Neural cell (in vitro differentiated cells): ENCODE data around the gene GRIN2C. TPM values are rescaled to one million over a fixed set of nuclear protein-coding genes. Genes with fewer than 3 reads are reported as not detected.

Source experiments
- H2AFZ ChIP-seq: fragments of 200-600, 300-800 bp; sonication (generic), shearing (Covaris generic); 2 replicates; pipeline ENCODE4 v1.6.0; 2014; ENCODE audit warnings: low read depth, mild to moderate bottlenecking, antibody characterized with exemption, low read length, moderate library complexity
- H3F3A ChIP-seq: fragments of 200-600 bp; shearing (Covaris generic); 2 replicates; pipeline ENCODE4 v1.6.1; 2016; ENCODE audit warnings: mild to moderate bottlenecking, moderate library complexity, mixed read lengths, antibody characterized with exemption, low read length; ENCODE audit not compliant: insufficient read depth, poor library complexity, severe bottlenecking
- H3K27ac ChIP-seq: fragments of 200-600, 300-800 bp; sonication (generic), shearing (Covaris generic); 2 replicates; pipeline ENCODE4 v1.5.1; 2014; ENCODE audit warnings: mild to moderate bottlenecking, low read length, moderate library complexity
- H3K27me3 ChIP-seq: fragments of 300-800, 200-600 bp; sonication (generic), shearing (Covaris generic); 2 replicates; pipeline ENCODE4 v1.6.0; 2014; ENCODE audit warnings: mild to moderate bottlenecking, low read depth, low read length, moderate library complexity; ENCODE audit not compliant: insufficient read depth
- H3K36me3 ChIP-seq: fragments of 300-800, 200-600 bp; sonication (generic), shearing (Covaris generic); 2 replicates; pipeline ENCODE4 v1.5.1; 2014; ENCODE audit warnings: mild to moderate bottlenecking, antibody characterized with exemption, low read length, moderate library complexity; ENCODE audit not compliant: insufficient read depth
- H3K4me2 ChIP-seq: fragments of 300-800, 200-600 bp; sonication (generic), shearing (Covaris generic); 2 replicates; pipeline ENCODE4 v1.6.0; 2014; ENCODE audit warnings: mild to moderate bottlenecking, low read length
- H3K4me3 ChIP-seq: fragments of 300-800, 200-600 bp; sonication (generic), shearing (Covaris generic); 2 replicates; pipeline ENCODE4 v1.5.1; 2014; ENCODE audit warnings: mild to moderate bottlenecking, low read length, moderate library complexity
- H3K79me2 ChIP-seq: fragments of 200-600 bp; shearing (Covaris generic); replicated peaks from 2 replicates; pipeline ENCODE4 v1.6.0; 2014; ENCODE audit warnings: mild to moderate bottlenecking, low read length, moderate library complexity; ENCODE audit not compliant: insufficient read depth
- H3K9ac ChIP-seq: fragments of 300-800, 200-600 bp; sonication (generic), shearing (Covaris generic); 2 replicates; pipeline ENCODE4 v1.6.1; 2016; ENCODE audit warnings: mild to moderate bottlenecking, low read length, mixed read lengths
- H3K9me2 ChIP-seq: fragments of 200-600 bp; shearing (Covaris generic); 2 replicates; pipeline ENCODE4 v1.6.1; 2016; ENCODE audit warnings: mild to moderate bottlenecking, low read length, mixed read lengths; ENCODE audit not compliant: insufficient read depth
- H3K9me3 ChIP-seq: fragments of 200-600, 300-800 bp; sonication (generic), shearing (Covaris generic); 2 replicates; pipeline ENCODE4 v1.6.1; 2016; ENCODE audit warnings: mild to moderate bottlenecking, mixed run types, low read length, moderate library complexity, mixed read lengths
- H4K20me1 ChIP-seq: fragments of 200-600 bp; shearing (Covaris generic); 2 replicates; pipeline ENCODE4 v1.6.1; 2016; ENCODE audit warnings: mild to moderate bottlenecking, mixed run types; ENCODE audit not compliant: insufficient read depth
- EP300 ChIP-seq: fragments of 450-650 bp; conservative IDR thresholded peaks from 2 replicates; pipeline ENCODE4 v1.6.1; 2014; ENCODE audit warnings: antibody characterized with exemption, mild to moderate bottlenecking, moderate library complexity; ENCODE audit not compliant: poor library complexity, severe bottlenecking
- EZH2 ChIP-seq: fragments of 200-600, 300-800 bp; shearing (Covaris generic), sonication (generic); IDR thresholded peaks from 2 replicates; pipeline ENCODE4 v1.6.1; 2014; ENCODE audit warnings: antibody characterized with exemption, low read length, borderline replicate concordance, mild to moderate bottlenecking; ENCODE audit not compliant: insufficient read depth, poor library complexity, severe bottlenecking
- MXI1 ChIP-seq: fragments of 450-650 bp; conservative IDR thresholded peaks from 2 replicates; pipeline ENCODE4 v1.6.1; 2014; ENCODE audit warnings: antibody characterized with exemption, mild to moderate bottlenecking; ENCODE audit not compliant: poor library complexity, severe bottlenecking
- POLR2AphosphoS5 ChIP-seq: IDR thresholded peaks from 2 replicates; pipeline ENCODE4 v1.6.1; 2012
- RAD21 ChIP-seq: fragments of 450-650 bp; conservative IDR thresholded peaks from 2 replicates; pipeline ENCODE4 v1.6.1; 2014; ENCODE audit warnings: antibody characterized with exemption, mild to moderate bottlenecking, moderate library complexity
- SMC3 ChIP-seq: fragments of 450-650 bp; conservative IDR thresholded peaks from 2 replicates; pipeline ENCODE4 v1.6.1; 2014; ENCODE audit warnings: antibody characterized with exemption, mild to moderate bottlenecking, moderate library complexity; ENCODE audit not compliant: poor library complexity
- TAF1 ChIP-seq: IDR thresholded peaks from 2 replicates; pipeline ENCODE4 v1.6.1; 2012; ENCODE audit warnings: low read depth
- polyA plus RNA-seq: library from polyadenylated mRNA; depleted of rRNA; stranded (reverse); fragments of >200 nt; gene quantifications from 2 replicates; pipeline ENCODE4 v1.2.3, GENCODE V29; 2014
- TF ChIP-seq, protein P1 (sequence below): IDR thresholded peaks from 2 replicates; pipeline ENCODE4 v1.6.1; 2012; ENCODE audit warnings: borderline replicate concordance
- TF ChIP-seq, protein P2 (sequence below): fragments of 450-650 bp; IDR thresholded peaks from 2 replicates; pipeline ENCODE4 v1.5.1; 2014; ENCODE audit warnings: antibody characterized with exemption, mild to moderate bottlenecking, moderate library complexity; ENCODE audit not compliant: poor library complexity, severe bottlenecking

The GRIN2C gene
- polyA plus RNA-seq, 1 donor from 2014 or later, result 0.04 TPM

DNA sequence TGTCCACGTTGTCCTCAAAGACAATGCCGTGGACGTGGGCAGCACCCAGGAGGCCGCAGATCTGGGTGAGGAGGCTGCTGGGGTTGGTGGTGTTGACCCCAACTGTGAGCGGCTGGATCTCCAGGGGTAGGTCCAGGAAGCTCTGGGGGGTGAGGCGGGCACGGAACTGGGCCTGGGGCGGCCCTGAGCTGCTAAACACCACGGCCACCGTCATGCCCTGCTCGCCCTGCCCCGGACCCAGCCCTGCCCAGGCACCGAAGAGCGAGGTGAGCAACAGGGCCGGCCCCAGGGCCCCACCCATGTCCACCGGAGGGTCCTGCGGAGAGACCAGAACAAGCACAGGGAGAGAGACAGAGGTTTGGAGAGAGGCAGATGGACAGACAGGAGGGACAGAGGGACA, 4.9 kb downstream of the GRIN2C start:
- Histone ChIP-seq H3F3A (no peaks in the 10 kb centered on the region), H3K27ac (no peak overlapping the region), H3K9me2 (no peaks in the 10 kb centered on the region), H4K20me1 (no peaks in the 10 kb centered on the region), H3K9me3 (no peaks in the 10 kb centered on the region), H3K27me3 (peaks cover 92% of the 10 kb centered on the region), H3K4me2 (no peak overlapping the region), H3K79me2 (no peaks in the 10 kb centered on the region), H3K4me3 (no peak overlapping the region), H3K9ac (no peak overlapping the region), H3K36me3 (no peaks in the 10 kb centered on the region), H2AFZ (no peak overlapping the region)
- no peak for TF ChIP-seq MXI1
- no peak for TF ChIP-seq POLR2AphosphoS5

DNA sequence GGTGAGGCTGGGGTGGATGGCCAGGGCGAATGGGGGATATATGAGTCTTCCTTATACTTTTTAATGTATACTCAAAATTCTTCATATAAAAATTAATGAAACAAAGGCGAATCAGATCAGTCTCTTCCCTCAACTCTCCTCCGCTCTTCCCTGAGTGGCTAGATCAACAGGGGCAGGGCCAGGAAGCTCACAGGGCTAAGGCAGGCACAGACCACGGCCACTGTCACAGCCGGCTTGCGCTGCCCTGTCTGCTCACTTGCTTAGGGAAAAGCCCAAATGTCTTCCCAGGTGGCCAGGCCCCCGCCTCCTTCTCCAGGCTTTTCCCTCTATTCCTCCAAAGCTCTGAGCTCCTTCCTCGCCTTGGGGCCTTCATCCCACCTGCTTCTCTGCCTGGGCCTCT, 6.0 kb downstream of the GRIN2C start:
- TF ChIP-seq MXI1 (no peak), SMC3 (no peak), EP300 (no peak), POLR2AphosphoS5 (no peak), EZH2 (no peak), TAF1 (no peak), RAD21 (no peak)
- TF ChIP-seq, protein P1, sequence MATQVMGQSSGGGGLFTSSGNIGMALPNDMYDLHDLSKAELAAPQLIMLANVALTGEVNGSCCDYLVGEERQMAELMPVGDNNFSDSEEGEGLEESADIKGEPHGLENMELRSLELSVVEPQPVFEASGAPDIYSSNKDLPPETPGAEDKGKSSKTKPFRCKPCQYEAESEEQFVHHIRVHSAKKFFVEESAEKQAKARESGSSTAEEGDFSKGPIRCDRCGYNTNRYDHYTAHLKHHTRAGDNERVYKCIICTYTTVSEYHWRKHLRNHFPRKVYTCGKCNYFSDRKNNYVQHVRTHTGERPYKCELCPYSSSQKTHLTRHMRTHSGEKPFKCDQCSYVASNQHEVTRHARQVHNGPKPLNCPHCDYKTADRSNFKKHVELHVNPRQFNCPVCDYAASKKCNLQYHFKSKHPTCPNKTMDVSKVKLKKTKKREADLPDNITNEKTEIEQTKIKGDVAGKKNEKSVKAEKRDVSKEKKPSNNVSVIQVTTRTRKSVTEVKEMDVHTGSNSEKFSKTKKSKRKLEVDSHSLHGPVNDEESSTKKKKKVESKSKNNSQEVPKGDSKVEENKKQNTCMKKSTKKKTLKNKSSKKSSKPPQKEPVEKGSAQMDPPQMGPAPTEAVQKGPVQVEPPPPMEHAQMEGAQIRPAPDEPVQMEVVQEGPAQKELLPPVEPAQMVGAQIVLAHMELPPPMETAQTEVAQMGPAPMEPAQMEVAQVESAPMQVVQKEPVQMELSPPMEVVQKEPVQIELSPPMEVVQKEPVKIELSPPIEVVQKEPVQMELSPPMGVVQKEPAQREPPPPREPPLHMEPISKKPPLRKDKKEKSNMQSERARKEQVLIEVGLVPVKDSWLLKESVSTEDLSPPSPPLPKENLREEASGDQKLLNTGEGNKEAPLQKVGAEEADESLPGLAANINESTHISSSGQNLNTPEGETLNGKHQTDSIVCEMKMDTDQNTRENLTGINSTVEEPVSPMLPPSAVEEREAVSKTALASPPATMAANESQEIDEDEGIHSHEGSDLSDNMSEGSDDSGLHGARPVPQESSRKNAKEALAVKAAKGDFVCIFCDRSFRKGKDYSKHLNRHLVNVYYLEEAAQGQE, result no peak
- TF ChIP-seq, protein P2, sequence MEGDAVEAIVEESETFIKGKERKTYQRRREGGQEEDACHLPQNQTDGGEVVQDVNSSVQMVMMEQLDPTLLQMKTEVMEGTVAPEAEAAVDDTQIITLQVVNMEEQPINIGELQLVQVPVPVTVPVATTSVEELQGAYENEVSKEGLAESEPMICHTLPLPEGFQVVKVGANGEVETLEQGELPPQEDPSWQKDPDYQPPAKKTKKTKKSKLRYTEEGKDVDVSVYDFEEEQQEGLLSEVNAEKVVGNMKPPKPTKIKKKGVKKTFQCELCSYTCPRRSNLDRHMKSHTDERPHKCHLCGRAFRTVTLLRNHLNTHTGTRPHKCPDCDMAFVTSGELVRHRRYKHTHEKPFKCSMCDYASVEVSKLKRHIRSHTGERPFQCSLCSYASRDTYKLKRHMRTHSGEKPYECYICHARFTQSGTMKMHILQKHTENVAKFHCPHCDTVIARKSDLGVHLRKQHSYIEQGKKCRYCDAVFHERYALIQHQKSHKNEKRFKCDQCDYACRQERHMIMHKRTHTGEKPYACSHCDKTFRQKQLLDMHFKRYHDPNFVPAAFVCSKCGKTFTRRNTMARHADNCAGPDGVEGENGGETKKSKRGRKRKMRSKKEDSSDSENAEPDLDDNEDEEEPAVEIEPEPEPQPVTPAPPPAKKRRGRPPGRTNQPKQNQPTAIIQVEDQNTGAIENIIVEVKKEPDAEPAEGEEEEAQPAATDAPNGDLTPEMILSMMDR, result no peak
- Histone ChIP-seq H3K27me3 (peaks cover 81% of the 10 kb centered on the region), H3K9ac (no peak overlapping the region), H3K36me3 (no peaks in the 10 kb centered on the region), H3K4me3 (no peak overlapping the region), H4K20me1 (no peaks in the 10 kb centered on the region), H3K79me2 (no peaks in the 10 kb centered on the region), H3K9me2 (no peaks in the 10 kb centered on the region), H3F3A (no peaks in the 10 kb centered on the region), H3K27ac (no peak overlapping the region), H2AFZ (no peak overlapping the region), H3K9me3 (no peaks in the 10 kb centered on the region), H3K4me2 (no peak overlapping the region)

DNA sequence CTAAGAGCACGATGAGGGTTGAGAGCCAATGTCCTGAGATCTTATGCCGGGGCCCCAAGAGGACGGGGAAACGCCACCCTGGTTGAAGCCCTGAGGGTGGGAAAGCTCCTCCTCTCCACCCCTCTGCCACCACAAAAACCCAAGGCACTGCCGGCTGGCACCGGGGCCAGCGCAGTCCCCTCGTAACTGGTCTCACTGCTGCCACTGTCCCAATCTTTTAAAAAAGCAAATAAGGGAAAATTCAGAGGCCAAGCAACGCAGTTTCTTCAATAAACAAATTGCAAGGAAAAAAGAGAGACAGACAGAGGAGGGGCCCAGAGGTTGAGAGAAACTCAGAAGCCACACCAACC, 6.7 kb downstream of the GRIN2C start:
- no peak overlapping the region for H3K27ac ChIP-seq
- H3K9me3 ChIP-seq, result no peaks in the 10 kb centered on the region
- H3F3A ChIP-seq, result no peaks in the 10 kb centered on the region
- H3K4me2 ChIP-seq, result no peak overlapping the region
- TF ChIP-seq, protein P1, result no peak
- TF ChIP-seq RAD21 (no peak), EP300 (no peak), TAF1 (no peak), EZH2 (no peak), MXI1 (no peak), SMC3 (no peak), POLR2AphosphoS5 (no peak)
- TF ChIP-seq, protein P2, result no peak
- H3K36me3 ChIP-seq, result no peaks in the 10 kb centered on the region
- no peak overlapping the region for H2AFZ ChIP-seq
- peaks cover 76% of the 10 kb centered on the region for H3K27me3 ChIP-seq
- H3K9me2 ChIP-seq, result no peaks in the 10 kb centered on the region
- H3K79me2 ChIP-seq, result no peaks in the 10 kb centered on the region
- no peak overlapping the region for H3K9ac ChIP-seq
- H3K4me3 ChIP-seq, result peak overlapping the region; percentile 54
- no peaks in the 10 kb centered on the region for H4K20me1 ChIP-seq
